Measurements from ENCODE around the gene GPSM1. TPM values are rescaled to one million over a fixed set of nuclear protein-coding genes. Genes with fewer than 3 reads are reported as not detected.

GPSM1 gene, protein sequence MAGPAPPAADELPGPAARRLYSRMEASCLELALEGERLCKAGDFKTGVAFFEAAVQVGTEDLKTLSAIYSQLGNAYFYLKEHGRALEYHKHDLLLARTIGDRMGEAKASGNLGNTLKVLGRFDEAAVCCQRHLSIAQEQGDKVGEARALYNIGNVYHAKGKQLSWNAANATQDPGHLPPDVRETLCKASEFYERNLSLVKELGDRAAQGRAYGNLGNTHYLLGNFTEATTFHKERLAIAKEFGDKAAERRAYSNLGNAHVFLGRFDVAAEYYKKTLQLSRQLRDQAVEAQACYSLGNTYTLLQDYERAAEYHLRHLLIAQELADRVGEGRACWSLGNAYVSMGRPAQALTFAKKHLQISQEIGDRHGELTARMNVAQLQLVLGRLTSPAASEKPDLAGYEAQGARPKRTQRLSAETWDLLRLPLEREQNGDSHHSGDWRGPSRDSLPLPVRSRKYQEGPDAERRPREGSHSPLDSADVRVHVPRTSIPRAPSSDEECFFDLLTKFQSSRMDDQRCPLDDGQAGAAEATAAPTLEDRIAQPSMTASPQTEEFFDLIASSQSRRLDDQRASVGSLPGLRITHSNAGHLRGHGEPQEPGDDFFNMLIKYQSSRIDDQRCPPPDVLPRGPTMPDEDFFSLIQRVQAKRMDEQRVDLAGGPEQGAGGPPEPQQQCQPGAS
- total RNA-seq, result 16.6 TPM

DNA sequence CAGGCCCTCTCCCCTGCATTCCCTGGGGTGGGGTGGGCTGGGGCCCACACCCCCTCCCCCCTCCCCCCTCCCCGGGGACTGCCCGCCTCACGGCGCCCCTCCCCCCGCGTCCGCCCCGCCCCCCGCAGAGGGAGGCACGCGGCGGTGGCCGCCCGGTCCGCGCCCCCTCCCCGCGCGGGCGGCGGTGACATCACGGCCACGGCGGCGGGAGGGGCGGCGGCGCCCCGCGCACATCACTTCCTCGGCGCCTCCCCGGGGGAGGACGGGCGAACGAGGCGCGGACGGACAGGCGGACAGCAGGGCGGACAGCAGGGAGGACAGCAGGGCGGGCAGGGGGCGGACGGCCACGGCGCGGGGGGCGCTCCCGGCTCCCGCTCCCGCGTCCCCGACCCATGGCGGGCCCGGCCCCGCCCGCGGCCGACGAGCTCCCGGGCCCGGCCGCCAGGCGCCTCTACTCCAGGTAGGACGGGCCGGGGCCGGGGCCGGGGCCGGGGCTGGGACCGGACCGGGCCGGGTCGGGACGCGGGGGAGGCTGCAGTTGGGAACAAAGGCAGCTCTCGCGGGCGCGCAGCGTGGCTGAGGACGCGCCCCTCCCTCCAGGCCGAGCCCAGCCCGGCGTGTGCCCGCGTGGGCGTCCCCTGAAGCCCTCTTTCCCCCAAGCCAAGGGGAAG is at the start of gene GPSM1:
Gene GPSM1, plus strand, starts transcription at position 236 of the 671 bp plus-strand sequence. Its CDS starts 157 bp downstream, at position 393.
- no peak for DNase-seq (ENCODE audit: low spot score)

DNA sequence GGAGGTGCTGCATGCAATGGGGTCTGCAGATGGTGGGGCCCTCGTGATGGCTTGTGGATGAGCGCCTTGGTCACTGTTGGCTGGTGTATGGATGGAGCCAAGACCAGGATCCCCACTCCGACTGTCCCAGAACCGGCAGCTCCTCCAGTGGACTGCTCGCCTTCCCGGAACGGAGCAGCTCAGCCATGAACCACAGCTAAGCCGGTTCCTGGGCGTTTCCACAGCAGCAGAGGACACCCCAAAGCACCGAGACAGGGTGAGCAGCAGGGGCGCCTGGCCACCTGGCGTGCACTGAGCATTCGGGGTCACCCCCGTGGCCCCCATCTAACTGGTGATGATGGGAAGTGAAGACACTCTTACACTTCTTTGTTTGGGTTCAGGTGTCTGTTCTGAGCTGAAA is 49.6 kb upstream of the GPSM1 start:
- no peak for DNase-seq (ENCODE audit: low spot score)

DNA sequence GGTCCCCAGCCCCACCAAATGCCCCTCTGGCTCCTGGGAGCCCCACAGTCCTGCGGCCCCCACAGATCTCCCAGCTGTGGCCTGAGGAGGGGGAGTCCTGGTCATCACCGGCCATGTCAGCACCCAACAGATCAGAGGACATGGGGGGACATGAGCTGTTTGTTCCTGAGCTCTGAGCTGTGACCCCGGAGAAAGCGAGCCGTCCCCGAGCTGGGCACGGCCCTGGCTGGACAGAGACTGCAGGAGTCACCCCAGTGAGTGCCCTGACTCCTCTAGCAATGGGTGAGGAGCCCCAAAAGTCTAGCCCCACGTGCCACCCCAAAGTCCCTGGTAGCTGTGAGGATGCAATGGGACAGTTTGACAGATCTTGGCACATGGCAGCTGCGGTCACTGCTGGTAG is 49.1 kb upstream of the GPSM1 start:
- DNase-seq (ENCODE audit: low spot score), result no peak

DNA sequence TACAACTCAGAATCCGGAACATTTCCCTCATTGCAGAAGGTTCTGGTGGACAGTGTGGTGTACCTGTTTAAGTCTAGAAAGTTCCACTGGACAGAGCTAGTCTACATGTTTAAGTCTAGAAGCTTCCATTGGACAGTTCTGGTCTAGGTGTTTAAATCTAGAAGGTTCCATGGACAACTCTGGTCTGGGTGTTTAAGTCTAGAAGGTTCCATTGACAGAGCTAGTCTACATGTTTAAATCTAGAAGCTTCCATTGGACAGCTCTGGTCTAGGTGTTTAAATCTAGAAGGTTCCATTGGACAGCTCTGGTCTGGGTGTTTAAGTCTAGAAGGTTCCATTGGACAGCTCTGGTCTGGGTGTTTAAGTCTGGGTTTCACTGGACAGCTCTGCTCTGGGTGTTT is 48.4 kb upstream of the GPSM1 start:
- no peak for DNase-seq (ENCODE audit: low spot score)

DNA sequence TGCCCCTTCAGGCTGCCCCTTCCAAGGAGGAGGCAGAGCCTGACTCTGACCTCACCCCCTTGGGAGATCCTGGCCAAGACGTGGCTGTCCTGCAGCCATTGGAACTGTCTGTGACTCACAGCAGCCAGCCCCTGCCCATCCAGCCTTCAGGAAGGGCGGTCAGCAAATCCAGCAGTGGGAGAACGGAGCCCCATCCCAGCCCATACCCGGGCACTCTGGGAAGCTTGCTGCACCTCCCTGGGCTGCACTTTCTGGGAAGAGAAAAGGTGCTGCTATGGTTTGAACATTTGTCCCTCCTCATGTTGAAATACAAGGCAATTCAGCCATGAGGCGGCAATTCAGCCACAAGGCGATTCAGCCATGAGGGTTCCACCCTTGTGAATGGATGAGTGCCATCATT is 47.9 kb upstream of the GPSM1 start:
- no peak for DNase-seq (ENCODE audit: low spot score)

DNA sequence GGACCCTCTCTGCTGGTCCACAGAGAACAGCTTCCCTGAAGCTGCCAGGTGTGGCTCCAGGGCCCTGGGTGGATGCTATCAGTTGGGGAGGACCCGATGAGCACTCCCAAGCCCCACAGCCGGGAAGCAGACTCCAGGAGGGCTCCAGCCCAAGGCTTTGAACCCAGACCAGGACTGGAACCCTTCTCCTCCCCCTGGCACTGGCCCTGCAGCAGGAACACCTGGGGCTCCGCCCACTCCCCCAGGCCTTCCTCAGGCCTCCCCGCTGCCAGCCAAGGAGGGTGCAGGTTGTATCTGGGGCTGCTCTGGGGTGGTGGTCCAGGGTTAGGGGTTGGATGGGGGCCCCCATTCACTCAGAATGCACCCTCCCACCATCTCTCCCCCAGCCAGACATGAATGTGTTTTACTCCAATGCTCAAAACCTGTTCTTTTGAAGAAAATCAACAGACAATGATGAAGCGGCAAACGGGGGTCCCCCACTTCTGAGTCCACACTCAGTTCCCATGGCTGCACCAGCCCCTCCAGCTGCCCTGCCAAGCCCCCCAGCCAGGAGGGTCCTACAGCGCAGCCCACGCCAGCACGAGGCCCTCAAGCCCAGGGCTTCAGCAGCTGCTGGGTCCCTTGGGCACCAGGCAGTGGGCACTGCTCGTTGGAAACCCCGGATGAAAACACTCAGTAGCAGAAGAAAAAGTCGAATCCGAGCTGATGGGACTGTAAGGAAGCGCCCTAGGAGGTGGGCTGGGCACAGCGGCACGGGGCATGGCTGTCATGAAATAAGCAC is 46.6 kb upstream of the GPSM1 start:
- no peak for DNase-seq (ENCODE audit: low spot score)

DNA sequence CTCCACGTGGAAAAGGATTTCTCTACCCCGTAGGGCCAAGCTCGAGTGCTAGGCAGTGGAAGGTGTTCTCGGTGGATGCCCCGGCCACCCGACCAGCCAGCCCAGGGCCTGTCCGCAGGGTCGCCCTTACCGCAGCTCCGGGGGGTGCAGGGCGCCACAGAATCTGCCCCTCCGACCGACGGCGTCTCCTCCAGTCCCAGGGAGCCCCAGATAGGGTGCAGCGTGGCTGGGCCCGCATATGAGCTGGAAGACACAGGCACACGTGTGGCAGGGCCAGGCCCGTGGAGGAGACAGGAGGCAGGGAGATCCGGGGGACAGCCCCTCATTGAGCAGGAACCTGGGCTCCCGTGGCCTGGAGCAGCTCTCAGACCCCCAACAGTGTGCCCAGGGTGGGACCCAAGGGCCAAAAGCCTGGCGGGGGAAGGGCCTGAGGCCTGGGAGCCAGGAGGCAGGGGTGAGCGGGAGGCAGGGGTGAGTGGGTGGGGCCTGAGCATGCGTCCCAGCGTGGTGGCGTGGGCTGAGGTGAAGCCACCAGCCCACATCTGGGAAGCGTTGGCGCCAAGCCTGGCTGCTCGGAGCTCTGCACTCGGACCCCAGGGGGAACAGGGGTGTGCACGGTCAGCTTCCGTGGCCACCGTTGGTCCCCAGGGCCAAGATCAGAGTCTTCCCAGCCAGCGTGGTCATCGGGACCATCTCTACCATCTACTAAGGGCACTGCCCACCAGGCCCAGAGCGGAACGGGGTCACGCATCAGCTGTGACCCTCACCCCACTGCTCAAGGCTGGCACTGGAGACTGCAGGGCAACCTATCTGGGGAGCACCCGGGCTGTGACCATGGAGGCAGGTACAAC is 45.7 kb upstream of the GPSM1 start:
- DNase-seq (ENCODE audit: low spot score), result no peak

DNA sequence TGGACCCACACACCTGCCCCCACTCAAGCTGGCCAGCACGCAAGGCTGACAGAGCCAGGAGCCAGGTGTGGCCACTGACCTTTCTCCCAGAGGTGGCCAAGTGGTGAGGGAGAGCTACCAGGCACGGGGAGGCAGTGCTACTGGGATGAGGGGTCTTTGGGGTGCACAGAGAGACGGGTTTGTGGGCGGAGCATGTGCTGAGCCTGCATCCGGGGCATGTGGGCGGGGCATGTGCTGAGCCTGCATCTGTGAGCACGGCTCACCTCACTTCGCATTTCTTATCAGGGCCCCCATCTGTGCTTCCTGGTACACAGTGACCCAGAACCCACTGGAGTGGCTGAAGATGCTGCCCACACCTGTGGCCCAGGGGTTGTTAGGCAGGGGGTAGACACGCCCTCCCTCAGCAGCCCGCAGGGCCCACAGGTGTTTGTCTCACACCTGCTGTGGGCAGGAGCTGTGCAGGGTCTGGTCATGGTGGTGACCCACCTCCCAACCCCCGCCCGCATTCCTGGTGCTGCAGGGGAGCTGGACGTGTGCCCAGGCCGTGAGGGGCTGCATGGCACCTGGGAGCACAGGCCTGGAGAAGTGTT is 45.0 kb upstream of the GPSM1 start:
- no peak for DNase-seq (ENCODE audit: low spot score)

DNA sequence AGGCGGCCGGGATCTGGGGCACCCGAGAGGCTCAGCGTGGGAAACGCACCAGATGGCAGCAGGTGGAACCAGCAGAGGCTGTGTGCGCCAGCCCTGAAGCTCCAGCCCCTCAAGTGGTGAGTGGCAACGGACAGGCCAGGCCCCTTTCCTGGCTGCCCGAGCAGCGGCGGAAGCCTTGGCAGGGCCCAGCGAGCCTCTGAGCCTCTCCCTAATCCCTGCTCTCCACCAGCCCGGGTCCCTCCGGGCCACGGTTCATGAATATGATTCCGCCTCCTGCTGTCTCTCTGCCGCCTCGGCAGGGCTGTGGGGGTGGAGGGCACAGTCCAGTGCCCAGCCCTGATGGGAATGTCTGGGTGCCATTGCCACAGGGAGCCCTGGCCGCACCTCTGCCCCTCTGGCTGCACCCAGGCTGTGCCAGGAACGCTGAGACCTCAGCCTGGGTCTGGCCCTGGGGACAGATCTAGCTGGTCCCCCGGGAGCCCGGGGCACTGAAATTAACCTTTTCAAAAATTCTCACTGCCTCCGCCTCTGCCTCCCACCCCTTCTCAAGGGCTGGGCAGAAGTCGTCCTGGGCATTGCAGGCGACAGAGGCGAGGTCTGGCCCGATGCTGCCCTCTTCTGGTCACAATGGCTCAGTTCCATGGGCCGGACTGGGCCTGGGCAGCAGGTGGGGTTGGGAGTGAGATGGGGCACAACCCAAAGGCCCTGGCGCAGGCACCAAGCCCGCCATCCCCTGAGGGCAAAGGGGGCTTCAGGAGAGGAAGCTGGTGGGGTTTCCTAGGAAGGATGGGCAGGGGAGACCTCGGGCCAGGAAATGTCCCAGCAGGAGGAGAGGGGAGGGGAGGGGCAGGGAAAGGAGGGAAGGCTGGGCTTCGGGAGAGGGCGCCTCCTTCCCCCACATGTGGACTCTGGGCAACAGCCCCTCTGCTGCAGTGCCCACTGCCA is 43.8 kb upstream of the GPSM1 start:
- DNase-seq (ENCODE audit: low spot score), result peak; percentile 83

DNA sequence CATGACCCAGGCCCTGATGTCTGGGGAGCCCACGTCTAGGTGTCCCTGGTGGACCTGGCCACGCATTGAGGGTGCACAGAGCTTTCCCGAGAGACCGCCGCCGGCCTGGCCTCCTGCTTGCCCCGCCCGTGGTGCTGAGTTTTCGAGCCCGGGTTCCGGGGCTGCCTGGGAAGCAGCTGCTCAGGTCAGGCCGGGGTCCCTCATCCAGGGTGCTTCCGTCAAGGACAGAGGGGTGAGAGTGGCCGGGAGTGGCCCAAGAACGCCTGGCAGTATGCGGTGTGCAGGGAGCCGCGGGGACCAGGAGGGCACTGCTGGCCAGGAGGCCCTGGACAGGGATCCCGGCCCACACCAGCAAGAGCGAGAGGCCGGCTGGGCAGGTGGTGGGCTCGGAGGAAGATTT is 43.0 kb upstream of the GPSM1 start:
- no peak for DNase-seq (ENCODE audit: low spot score)

DNA sequence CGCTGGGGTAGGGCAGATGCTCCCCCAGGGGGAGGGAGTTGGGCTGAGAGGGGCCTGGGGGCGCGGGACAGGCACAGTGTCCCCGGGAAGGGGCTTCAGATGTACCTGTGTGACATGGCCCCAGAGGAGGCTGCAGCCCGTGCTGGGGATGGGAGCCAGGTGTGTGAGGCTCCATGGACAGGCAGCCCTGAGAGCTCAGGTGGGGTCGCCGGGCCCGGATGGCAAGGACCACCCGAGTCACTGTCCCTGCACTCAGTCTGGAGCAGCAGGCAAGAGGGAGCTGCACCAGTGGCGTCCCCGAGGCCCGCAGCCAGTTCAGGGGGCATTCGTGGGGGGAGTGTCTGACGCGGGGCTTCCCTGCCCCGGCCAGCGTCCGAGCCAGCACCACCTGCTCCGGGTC is 42.4 kb upstream of the GPSM1 start:
- no peak for DNase-seq (ENCODE audit: low spot score)

DNA sequence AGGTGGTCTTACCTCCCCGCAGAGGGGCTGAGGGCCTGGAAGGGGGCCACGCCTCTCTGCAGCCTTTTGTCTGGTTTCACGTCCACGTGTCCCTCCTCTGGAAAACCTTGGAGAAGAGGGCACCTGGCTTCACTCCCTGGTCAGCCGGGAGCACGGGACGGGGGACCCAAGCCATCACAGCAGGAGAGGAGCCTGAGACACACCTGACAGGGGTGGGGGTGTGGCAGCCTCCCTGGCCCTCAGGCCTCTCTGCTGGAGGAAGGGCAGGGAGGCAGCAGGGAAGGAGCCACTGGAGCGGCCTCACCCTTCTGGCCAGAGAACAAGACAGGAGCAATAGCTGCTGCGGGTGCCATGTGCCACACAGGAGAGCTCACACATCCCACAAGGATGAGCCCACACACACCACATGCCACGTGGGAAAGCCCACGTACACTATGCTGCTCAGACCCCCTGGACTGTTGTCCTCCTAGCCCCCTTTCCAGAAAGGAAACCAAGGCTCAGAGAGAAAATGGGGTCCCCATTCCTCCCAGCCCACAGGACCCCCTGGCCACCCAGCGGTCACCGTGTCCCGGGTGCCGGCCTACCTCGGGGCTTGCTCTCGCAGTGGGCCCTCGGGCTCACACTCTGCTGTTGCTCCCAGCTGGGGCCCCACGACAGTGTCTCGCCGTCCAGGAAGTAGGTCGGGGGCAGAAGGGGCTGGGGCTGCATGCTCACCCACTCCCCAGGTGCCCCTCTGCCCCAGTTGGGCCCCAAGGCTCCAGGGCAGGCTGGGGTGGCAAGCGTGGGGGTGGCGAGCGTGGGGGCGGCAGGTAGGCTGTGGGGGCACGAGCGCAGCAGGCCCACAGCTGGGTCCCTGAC is 41.6 kb upstream of the GPSM1 start:
- no peak for DNase-seq (ENCODE audit: low spot score)

DNA sequence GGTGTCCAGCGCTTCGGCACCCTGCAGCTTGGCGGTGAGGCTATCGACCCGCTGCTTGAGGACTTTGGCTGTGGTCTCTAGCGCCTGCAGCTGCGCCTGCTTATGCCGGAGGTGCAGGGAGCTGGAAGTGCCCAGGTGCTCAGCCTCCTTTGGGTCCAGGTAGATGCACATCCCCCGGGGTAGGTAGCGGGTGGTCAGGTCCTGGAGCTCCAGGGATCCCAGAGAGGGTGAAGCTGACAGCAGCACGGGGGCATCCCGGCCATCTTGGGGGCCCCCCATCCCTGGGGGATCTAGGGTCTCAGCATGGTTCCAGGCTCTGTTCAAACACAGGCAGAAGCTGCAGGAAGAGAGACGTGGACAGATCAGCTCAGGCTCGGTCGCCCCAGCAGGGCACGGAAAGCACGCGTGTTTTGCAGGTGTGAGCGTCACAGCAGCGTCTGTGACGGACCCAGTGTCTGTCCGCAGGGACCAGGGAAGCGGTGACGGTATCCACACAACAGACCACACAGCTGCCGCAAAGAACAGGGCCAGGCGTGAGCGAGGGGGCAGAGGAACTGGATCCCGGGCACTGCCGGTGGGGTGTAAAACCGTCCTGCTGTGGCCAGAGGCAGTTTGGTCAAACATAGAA is 40.9 kb upstream of the GPSM1 start:
- no peak for DNase-seq (ENCODE audit: low spot score)

DNA sequence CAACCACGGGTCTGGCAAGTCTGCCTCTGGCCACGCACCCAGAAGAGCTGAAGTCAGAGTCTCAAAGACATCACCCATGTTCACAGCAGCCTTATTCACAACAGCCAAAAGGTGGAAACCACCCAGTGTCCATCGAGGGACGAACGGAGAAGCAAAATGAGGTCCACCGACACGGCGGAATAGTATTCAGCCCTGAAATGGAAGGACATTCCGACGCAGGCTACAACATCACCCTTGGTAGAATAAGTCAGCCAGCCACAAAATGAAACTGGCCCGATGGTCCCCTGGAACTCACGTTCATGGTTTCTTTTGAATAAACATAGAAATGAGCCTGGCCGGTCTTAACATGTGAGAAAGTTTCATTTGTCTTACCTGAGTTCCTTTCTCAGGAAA is 40.4 kb upstream of the GPSM1 start:
- no peak for DNase-seq (ENCODE audit: low spot score)

DNA sequence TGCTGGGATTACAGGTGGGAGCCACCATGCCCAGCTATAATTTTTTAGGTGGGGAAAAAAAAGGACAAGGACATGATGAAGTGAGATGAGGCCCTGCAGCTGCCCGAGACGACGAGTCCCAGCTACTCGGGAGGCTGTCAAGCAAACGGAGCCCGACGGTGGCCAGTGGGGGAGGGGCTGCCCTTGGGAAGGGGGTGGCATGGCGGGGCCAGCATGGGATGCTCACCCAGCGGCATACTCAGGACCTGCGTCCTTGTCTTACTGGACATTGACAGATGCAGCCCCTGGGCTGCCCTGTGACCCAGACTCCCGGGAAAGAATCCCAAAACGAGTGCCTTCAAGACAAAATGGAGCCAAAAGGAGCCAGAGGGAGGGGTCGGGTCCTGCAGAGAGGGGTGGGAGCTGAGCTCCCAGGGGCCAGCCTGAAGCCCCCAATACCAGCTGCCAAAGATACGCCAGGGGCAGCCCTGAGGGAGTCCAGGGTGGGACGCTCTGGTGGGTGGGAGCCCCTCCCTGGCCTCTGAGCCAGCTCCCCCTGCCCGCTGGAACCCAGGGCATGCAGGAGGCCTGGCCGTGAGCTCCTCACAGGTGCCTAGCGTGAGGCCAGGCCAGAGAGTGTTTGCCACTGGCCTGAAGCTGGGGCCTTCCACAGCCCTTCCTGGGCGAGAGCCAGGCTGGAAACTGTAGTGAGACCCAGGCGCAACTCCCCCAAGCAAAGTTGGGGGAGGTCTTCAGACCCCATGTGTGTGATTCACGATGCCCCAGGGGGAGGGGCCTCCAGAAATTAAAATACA is 39.2 kb upstream of the GPSM1 start:
- no peak for DNase-seq (ENCODE audit: low spot score)

DNA sequence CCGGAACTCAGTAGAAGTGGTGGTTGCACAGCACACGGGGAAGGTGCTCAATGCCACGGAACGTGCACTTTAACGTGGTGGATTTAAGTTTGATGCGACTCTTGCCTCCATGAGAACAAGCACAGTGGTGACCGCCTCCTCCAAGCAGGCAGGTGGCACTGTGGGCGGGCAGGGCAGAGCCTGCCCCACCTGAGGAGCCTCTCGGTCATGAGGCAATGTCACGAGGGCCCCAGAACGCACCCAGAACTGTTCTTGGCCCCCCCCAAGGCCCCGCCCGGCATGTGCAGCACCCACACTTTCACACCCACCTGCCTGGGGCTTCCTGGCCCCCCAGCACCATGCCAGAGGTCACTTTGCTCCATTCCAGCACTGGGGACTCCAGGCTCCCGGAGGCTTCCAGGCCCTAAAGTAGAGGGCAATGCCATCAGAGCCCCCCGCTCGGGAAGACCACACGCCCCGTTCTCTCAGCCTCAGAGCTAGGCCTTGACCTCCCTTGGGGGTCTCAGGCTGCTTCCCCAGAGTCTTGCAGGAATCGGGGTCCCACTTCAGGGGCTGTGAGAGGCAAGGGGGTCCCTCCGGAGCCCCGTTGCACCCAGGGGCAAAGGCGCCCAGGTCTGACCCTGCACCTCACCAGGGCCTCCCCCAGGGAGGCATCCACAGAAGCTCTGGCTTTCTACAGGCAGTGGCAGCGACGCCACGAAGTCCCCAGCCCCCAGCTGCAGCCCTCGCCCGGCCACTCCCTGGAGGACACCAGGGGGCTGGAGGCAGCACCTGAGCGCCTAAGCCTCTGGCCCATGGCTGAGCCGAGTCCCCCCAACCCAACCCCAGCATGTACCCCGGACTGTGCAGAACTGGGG is 37.5 kb upstream of the GPSM1 start:
- DNase-seq (ENCODE audit: low spot score), result no peak
